NCI-H2196 (cell line): ENCODE data around the gene OR2L5.

Source experiments
- DNase-seq: peaks from one replicate; lab custom pipeline; 2025; ENCODE audit not compliant: unreplicated experiment; lab: John Stamatoyannopoulos, UW

Gene OR2L5

GRCh38 chr1:248013229-248013710 lies at the start of gene OR2L5:
Gene OR2L5 (plus strand): TSS chr1:248013660. CDS start chr1:248021948, 8,288 bp downstream.
- no peak for DNase-seq

GRCh38 chr1:247964933-247965332 lies 48.5 kb upstream of the OR2L5 start, which contains the start of gene OR2AK2:
Gene OR2AK2 (plus strand): TSS chr1:247965233. CDS start chr1:247965377, 144 bp downstream.
- DNase-seq, result no peak

GRCh38 chr1:247966532-247967204 lies 46.8 kb upstream of the OR2L5 start:
- DNase-seq, result no peak

- no peak for DNase-seq
These were observed 20.5 kb upstream of the OR2L5 start for GRCh38 chr1:247992986-247993385.

- DNase-seq, result no peak
These were observed 14.6 kb upstream of the OR2L5 start for GRCh38 chr1:247998811-247999210.

- no peak for DNase-seq
These were observed 13.3 kb upstream of the OR2L5 start for GRCh38 chr1:248000169-248000568.

GRCh38 chr1:248007778-248008177 lies 5.7 kb upstream of the OR2L5 start:
- DNase-seq, result no peak

GRCh38 chr1:248009681-248010080 lies 3.8 kb upstream of the OR2L5 start:
- no peak for DNase-seq

GRCh38 chr1:248015803-248016202 lies 2.3 kb downstream of the OR2L5 start:
- no peak for DNase-seq

GRCh38 chr1:248029770-248030169 lies 16.3 kb downstream of the OR2L5 start, which contains the start of gene OR2L2:
Gene OR2L2 (plus strand): TSS chr1:248030070. CDS start chr1:248038268, 8,198 bp downstream.
- DNase-seq, result no peak

GRCh38 chr1:248045209-248045608 lies 31.7 kb downstream of the OR2L5 start:
- no peak for DNase-seq

GRCh38 chr1:248046536-248046935 lies 33.1 kb downstream of the OR2L5 start, which contains the start of gene OR2L3:
Gene OR2L3 (plus strand): TSS chr1:248046836. CDS start chr1:248060682, 13,846 bp downstream.
- DNase-seq, result no peak

- DNase-seq, result no peak
These were observed 33.5 kb downstream of the OR2L5 start for GRCh38 chr1:248047008-248047407.

- no peak for DNase-seq
These were observed 41.2 kb downstream of the OR2L5 start for GRCh38 chr1:248054671-248055070.

GRCh38 chr1:248055261-248055660 lies 41.8 kb downstream of the OR2L5 start:
- DNase-seq, result no peak

GRCh38 chr1:248065071-248065470 lies 51.6 kb downstream of the OR2L5 start:
- DNase-seq, result no peak

GRCh38 chr1:248065604-248066003 lies 52.1 kb downstream of the OR2L5 start:
- DNase-seq, result no peak
